ENCODE results near the gene CNTNAP2.

GRCh38 chr7:147308539-147308938 lies 1191.9 kb downstream of the CNTNAP2 start:
- TF ChIP-seq POLR2AphosphoS5 (IDR thresholded peaks at IDR 0.05; ENCODE audit: low read depth, low read length) (no peak), SRF (IDR thresholded peaks at IDR 0.05; ENCODE audit: low read depth, low read length) (no peak)
